HepG2 (cell line): ENCODE data around the gene NPIPB12. TPM values are rescaled to one million over a fixed set of nuclear protein-coding genes. Genes with fewer than 3 reads are reported as not detected.
"Not testable (repeated sequence)": the region's sequence is repeated elsewhere in the genome, so short reads cannot be mapped to it uniquely, and the experiment has no call there.

Experiments used
- ATAC-seq: fragments of 200-7000 bp; cut with Tn5 transposase; 3 replicates; pipeline ENCODE4 v1.9.1; 2020; ENCODE audit warnings: mild to moderate bottlenecking, moderate library complexity
- BruUV-seq: library from RNA; stranded (reverse); fragments of 400-500 nt; replicated peaks from 2 replicates; lab custom pipeline; 2021; lab: Mats Ljungman, UMichigan
- CTCF ChIA-PET: fragments of 300-600 bp; formaldehyde crosslinking; extraction: SDS; loops from one replicate; lab custom pipeline; 2021; ENCODE audit warnings: low total read pairs, inconsistent platforms, low intra/inter-chr PET ratio; lab: Yijun Ruan, JAX
- POLR2A ChIA-PET: fragments of 350-600 bp; sonication (Branson Sonifier 250); formaldehyde crosslinking; loops from one replicate; lab custom pipeline; 2020; ENCODE audit warnings: antibody characterized with exemption, inconsistent platforms; lab: Yijun Ruan, JAX
- DNase-seq: peaks from one replicate; pipeline ENCODE4 v3.0.0-alpha.2; 2015; ENCODE audit warnings: low spot score
- FAIRE-seq: peaks from 3 replicates; lab custom pipeline; 2011; peaks lifted over from hg19 to GRCh38; lab: Jason Lieb, UNC
- H2AFZ ChIP-seq: one replicate; pipeline ENCODE4 v1.6.1; 2011; ENCODE audit warnings: low read length, inconsistent platforms
- H3K27ac ChIP-seq: fragments of 300-600 bp; 3 replicates; pipeline ENCODE4 v1.8.0; 2011; ENCODE audit warnings: mixed run types, mild to moderate bottlenecking, mixed read lengths, low read length, inconsistent platforms; ENCODE audit not compliant: insufficient read depth; ENCODE audit errors: extremely low read length
- H3K27me3 ChIP-seq, 2 experiments: fragments of 200-600 bp in 1 of 2; 2 replicates in 1 of 2; 3 replicates in 1 of 2; pipeline versions ENCODE4 v1.6.0 to v1.8.0; 2011; ENCODE audit warnings: low read length in 2 of 2, mild to moderate bottlenecking in 2 of 2, moderate library complexity in 2 of 2, inconsistent platforms in 1 of 2; ENCODE audit not compliant: insufficient read depth in 2 of 2, control insufficient read depth in 1 of 2
- H3K36me3 ChIP-seq, 2 experiments: fragments of 200-600 bp in 1 of 2; replicated peaks in 1 of 2; 2 replicates in 1 of 2; 3 replicates in 1 of 2; pipeline versions ENCODE4 v1.5.1 to v1.8.0; 2011; ENCODE audit warnings: low read length in 2 of 2, inconsistent platforms in 1 of 2; ENCODE audit not compliant: insufficient read depth in 2 of 2, control insufficient read depth in 1 of 2
- H3K4me1 ChIP-seq: 2 replicates; pipeline ENCODE4 v1.5.1; 2012; ENCODE audit warnings: low read length, inconsistent platforms; ENCODE audit not compliant: insufficient read depth
- H3K4me2 ChIP-seq: 2 replicates; pipeline ENCODE4 v1.6.0; 2011; ENCODE audit warnings: low read depth, low read length, inconsistent platforms
- H3K4me3 ChIP-seq, 3 experiments: fragments of 200-600 bp in 1 of 3; sonication (generic), shearing (Covaris generic) in 1 of 3; replicated peaks in 1 of 3; 2 replicates each; pipeline ENCODE4 v1.5.1; 2011 to 2016; ENCODE audit warnings: low read length in 3 of 3, inconsistent platforms in 2 of 3, low read depth in 2 of 3, mild to moderate bottlenecking in 2 of 3, control low read depth in 1 of 3, mixed read lengths in 1 of 3; ENCODE audit not compliant: insufficient read depth in 1 of 3
- H3K79me2 ChIP-seq: one replicate; pipeline ENCODE4 v1.6.1; 2011; ENCODE audit warnings: low read length, inconsistent platforms; ENCODE audit not compliant: insufficient read depth
- H3K9ac ChIP-seq: 2 replicates; pipeline ENCODE4 v1.6.0; 2011; ENCODE audit warnings: mild to moderate bottlenecking, low read depth, low read length, inconsistent platforms; ENCODE audit not compliant: insufficient read depth
- H3K9me3 ChIP-seq: 2 replicates; pipeline ENCODE4 v1.5.1; 2012; ENCODE audit warnings: mild to moderate bottlenecking, low read length
- H4K20me1 ChIP-seq: 2 replicates; pipeline ENCODE4 v1.6.0; 2011; ENCODE audit warnings: inconsistent platforms, mild to moderate bottlenecking, low read length, moderate library complexity; ENCODE audit not compliant: insufficient read depth
- WGBS: methylation state at CpG from one replicate; pipeline ENCODE4 v1.1.6; 2017; ENCODE audit warnings: low lambda C conversion rate; 5-methylcytosine and 5-hydroxymethylcytosine counted together
- in situ Hi-C: cut with HindIII; loops from 2 replicates; pipeline ENCODE4 v1.10.0; 2017; ENCODE audit warnings: low pct_unique_long_range_greater_than_20kb; ENCODE audit not compliant: extremely low pct_ligation_motif_present
- intact Hi-C: fragments of 100-400 bp; cut with micrococcal nuclease; formaldehyde crosslinking; loops from one replicate; pipeline ENCODE4 v1.10.0; 2022; ENCODE audit not compliant: unreplicated experiment
- polyA plus RNA-seq, 8 experiments: library from polyadenylated mRNA; depleted of rRNA in 3 of 8; stranded (reverse) in 7 of 8; unstranded in 1 of 8; fragments of >200 nt; fragmentation: Illumina TruSeq in 4 of 8; extraction: Trizol in 4 of 8; gene quantifications; 2 replicates each; pipeline versions ENCODE4 v1.2.1 to v1.2.3, GENCODE V29; 2011 to 2016; ENCODE audit warnings: low read depth in 4 of 8, missing spikeins in 1 of 8, mixed read lengths in 1 of 8; ENCODE audit not compliant: insufficient read depth in 1 of 8
- total RNA-seq, 5 experiments: library from RNA; depleted of rRNA; stranded (reverse); fragments of >200 nt; fragmentation: Illumina TruSeq; extraction: Trizol; gene quantifications; 2 replicates each; pipeline ENCODE4 v1.2.3, GENCODE V29; 2016; ENCODE audit warnings: low read depth in 1 of 5

Gene NPIPB12
- total and polyA plus RNA-seq, 2 of the 13 experiments (the other 11 are each of a cell fraction or from before 2014, with no cell fraction given): 12.4 to 28.7 TPM

DNA sequence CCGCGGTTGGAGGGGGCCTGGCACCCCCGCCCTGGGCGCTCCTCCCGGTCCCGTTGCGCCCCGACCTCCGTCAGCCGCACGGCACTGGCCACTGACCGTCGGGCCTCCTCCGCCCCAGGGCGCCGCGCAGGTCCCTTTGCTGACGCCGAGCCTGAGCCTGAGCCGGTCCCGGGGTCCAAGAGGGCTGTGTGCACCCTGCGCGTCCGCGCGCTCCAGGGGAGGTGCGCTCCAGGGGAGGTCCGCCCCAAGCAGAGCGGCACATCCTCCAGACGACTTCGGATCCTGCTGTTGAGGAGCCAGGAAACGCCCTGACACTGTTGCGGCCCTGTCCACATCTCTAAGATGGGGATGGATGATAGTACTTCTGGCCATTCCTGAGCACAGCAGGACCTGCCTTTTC lies 39.3 kb downstream of the NPIPB12 start:
- CTCF ChIA-PET, BruUV-seq, H2AFZ ChIP-seq, H3K9ac ChIP-seq, H3K4me1 ChIP-seq, FAIRE-seq, H3K27ac ChIP-seq, H3K27me3 ChIP-seq, H3K4me2 ChIP-seq, H3K4me3 ChIP-seq, H3K79me2 ChIP-seq, POLR2A ChIA-PET, H3K36me3 ChIP-seq, DNase-seq, intact Hi-C loops, H4K20me1 ChIP-seq, H3K9me3 ChIP-seq, in situ Hi-C loops: not testable (repeated sequence)
- WGBS: no CpG with 5 or more reads among the region's 33 CpGs
- ATAC-seq: peak; percentile 54

DNA sequence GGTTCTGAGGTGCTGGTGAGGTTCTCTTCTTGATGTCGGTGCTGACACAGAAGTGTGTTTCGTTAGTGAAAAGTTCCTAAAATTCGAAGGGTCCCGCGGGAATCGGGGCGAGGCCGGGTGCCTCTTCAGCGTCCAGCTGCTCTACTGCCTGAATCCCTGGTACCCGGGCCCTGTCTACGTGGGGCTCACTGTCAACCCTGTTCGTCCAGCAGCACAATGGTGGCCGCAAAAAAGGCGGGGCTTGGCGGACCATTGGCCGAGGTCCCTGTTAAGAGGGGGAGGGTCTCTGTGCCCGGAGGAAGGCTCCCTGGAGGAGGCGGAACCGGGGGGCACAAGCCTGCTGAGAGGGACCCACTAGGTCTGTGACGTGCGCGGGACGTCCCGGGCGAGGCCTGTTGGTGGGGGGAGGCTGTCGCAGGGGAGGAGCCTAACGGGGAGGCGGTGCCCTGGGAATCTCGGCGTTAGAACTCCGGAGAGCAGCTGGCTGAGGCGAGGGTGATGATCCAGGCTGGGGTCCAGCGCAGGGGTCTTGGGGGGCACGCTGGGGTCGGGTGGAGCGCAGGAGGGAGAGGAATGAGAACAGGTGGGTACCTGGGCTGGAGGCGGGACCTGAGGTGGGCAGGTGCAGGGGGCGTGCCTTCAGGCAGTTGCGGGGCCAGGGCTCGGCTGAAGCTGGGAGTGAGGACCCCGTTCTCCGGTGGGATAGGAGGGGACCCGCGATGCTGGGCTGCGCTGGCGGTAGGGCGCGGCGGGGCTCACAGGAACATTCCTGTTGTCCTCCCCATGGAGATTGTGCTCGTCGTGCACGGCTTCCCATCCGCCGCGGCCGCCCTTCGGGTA lies 40.0 kb downstream of the NPIPB12 start:
- H3K4me2 ChIP-seq, CTCF ChIA-PET, H4K20me1 ChIP-seq, H3K4me1 ChIP-seq, BruUV-seq, H2AFZ ChIP-seq, H3K27me3 ChIP-seq, H3K27ac ChIP-seq, H3K36me3 ChIP-seq, H3K9me3 ChIP-seq, H3K9ac ChIP-seq, FAIRE-seq, ATAC-seq, H3K4me3 ChIP-seq, DNase-seq, in situ Hi-C loops, intact Hi-C loops, H3K79me2 ChIP-seq, POLR2A ChIA-PET: not testable (repeated sequence)
- no CpG with 5 or more reads among the region's 57 CpGs for WGBS

GRCh38 chr16:29460647-29461030 lies 45.6 kb downstream of the NPIPB12 start:
- H3K9ac ChIP-seq, H3K27ac ChIP-seq, H3K4me2 ChIP-seq, intact Hi-C loops, in situ Hi-C loops, DNase-seq, H3K27me3 ChIP-seq, H2AFZ ChIP-seq, H3K9me3 ChIP-seq, H3K36me3 ChIP-seq, CTCF ChIA-PET, H3K79me2 ChIP-seq, H3K4me1 ChIP-seq, POLR2A ChIA-PET, FAIRE-seq, H4K20me1 ChIP-seq, H3K4me3 ChIP-seq: not testable (repeated sequence)
- BruUV-seq: TSS peak; percentile 56
- peak; percentile 73 for ATAC-seq
- no CpG with 5 or more reads among the region's 9 CpGs for whole genome bisulfite sequencing

- intact Hi-C loops, POLR2A ChIA-PET, H3K79me2 ChIP-seq, H3K4me3 ChIP-seq, in situ Hi-C loops, DNase-seq, H3K36me3 ChIP-seq, BruUV-seq, H3K9me3 ChIP-seq, CTCF ChIA-PET, H4K20me1 ChIP-seq, H3K4me1 ChIP-seq, H3K27me3 ChIP-seq, H3K4me2 ChIP-seq, H3K27ac ChIP-seq, H3K9ac ChIP-seq, H2AFZ ChIP-seq: not testable (repeated sequence)
- ATAC-seq: peak; percentile 76
- peak; percentile 97 for FAIRE-seq
- no CpG with 5 or more reads among the region's 13 CpGs for WGBS
Observed at GRCh38 chr16:29459706-29460646, 46.2 kb downstream of the NPIPB12 start, which contains the start of gene SULT1A4. SULT1A4 (plus strand) TSS chr16:29459913; CDS start chr16:29461386, 1,473 bp downstream.
